SK-N-SH (cell line): ENCODE results near the gene TFR2. TPM values are rescaled to one million over a fixed set of nuclear protein-coding genes. Genes with fewer than 3 reads are reported as not detected.

ENCODE experiments used
- CTCF ChIA-PET: fragments of 300-600, 350-600 bp; formaldehyde crosslinking; extraction: SDS; loops from one replicate; lab custom pipeline; 2021; lab: Yijun Ruan, JAX
- POLR2A ChIA-PET: fragments of 350-600 bp; sonication (Branson Sonifier 250); formaldehyde crosslinking; extraction: SDS; loops from one replicate; lab custom pipeline; 2020; ENCODE audit warnings: antibody characterized with exemption, inconsistent platforms; lab: Yijun Ruan, JAX
- DNase-seq: peaks from one replicate; pipeline ENCODE4 v3.0.0; 2012
- H2AFZ ChIP-seq: fragments of 200-600 bp; sonication (generic); 2 replicates; pipeline ENCODE4 v1.8.1; 2016; ENCODE audit warnings: antibody characterized with exemption, mild to moderate bottlenecking, low read depth
- H3F3A ChIP-seq: fragments of 200-600 bp; sonication (generic); replicated peaks from 2 replicates; pipeline ENCODE3; 2016; ENCODE audit warnings: antibody characterized with exemption, mild to moderate bottlenecking; ENCODE audit not compliant: insufficient read depth
- H3K27ac ChIP-seq, 2 experiments: fragments of 200-500 bp in 1 of 2; fragments of 200-600 bp in 1 of 2; sonication (Bioruptor generic) in 1 of 2; sonication (generic), shearing (Covaris generic) in 1 of 2; 2 replicates each; pipeline versions ENCODE4 v1.5.1 to v1.6.1; 2014 to 2016; ENCODE audit warnings: low read depth in 2 of 2, inconsistent platforms in 1 of 2, low read length in 1 of 2, mild to moderate bottlenecking in 1 of 2, mixed read lengths in 1 of 2
- H3K27me3 ChIP-seq: fragments of 200-600 bp; sonication (generic), shearing (Covaris generic); 2 replicates; pipeline ENCODE4 v1.6.1; 2016; ENCODE audit warnings: mixed run types; ENCODE audit not compliant: insufficient read depth
- H3K36me3 ChIP-seq, 2 experiments: fragments of 200-500 bp in 1 of 2; fragments of 200-600 bp in 1 of 2; sonication (Bioruptor generic) in 1 of 2; sonication (generic) in 1 of 2; replicated peaks in 1 of 2; 2 replicates each; pipeline versions ENCODE3 to v1.5.1; 2014 to 2016; ENCODE audit warnings: low read length in 1 of 2, mild to moderate bottlenecking in 1 of 2; ENCODE audit not compliant: insufficient read depth in 2 of 2, control insufficient read depth in 1 of 2
- H3K4me1 ChIP-seq, 2 experiments: fragments of 200-500 bp in 1 of 2; fragments of 200-600 bp in 1 of 2; sonication (Bioruptor generic) in 1 of 2; sonication (generic), shearing (Covaris generic) in 1 of 2; 2 replicates each; pipeline versions ENCODE4 v1.5.1 to v1.6.1; 2014 to 2016; ENCODE audit warnings: low read depth in 1 of 2, low read length in 1 of 2, mixed run types in 1 of 2; ENCODE audit not compliant: insufficient read depth in 2 of 2, control insufficient read depth in 1 of 2
- H3K4me2 ChIP-seq: fragments of 200-600 bp; sonication (generic), shearing (Covaris generic); 2 replicates; pipeline ENCODE4 v1.6.1; 2017; ENCODE audit warnings: mixed run types
- H3K4me3 ChIP-seq, 2 experiments: fragments of 200-500 bp in 1 of 2; fragments of 200-600 bp in 1 of 2; sonication (Bioruptor generic) in 1 of 2; sonication (generic), shearing (Covaris generic) in 1 of 2; 2 replicates each; pipeline versions ENCODE4 v1.5.1 to v1.8.1; 2014 to 2016; ENCODE audit warnings: low read depth in 2 of 2, inconsistent platforms in 1 of 2, low read length in 1 of 2, mild to moderate bottlenecking in 1 of 2, mixed read lengths in 1 of 2, moderate library complexity in 1 of 2
- H3K79me2 ChIP-seq: fragments of 200-600 bp; sonication (generic); 2 replicates; pipeline ENCODE4 v1.8.1; 2017; ENCODE audit warnings: mild to moderate bottlenecking; ENCODE audit not compliant: insufficient read depth
- H3K9ac ChIP-seq: fragments of 200-600 bp; sonication (generic); 2 replicates; pipeline ENCODE4 v1.6.1; 2017; ENCODE audit warnings: mixed run types
- H3K9me2 ChIP-seq: fragments of 200-600 bp; sonication (generic); 2 replicates; pipeline ENCODE4 v1.6.1; 2017; ENCODE audit warnings: mixed run types
- H3K9me3 ChIP-seq: fragments of 200-600 bp; sonication (generic); 2 replicates; pipeline ENCODE4 v1.6.1; 2017; ENCODE audit warnings: mixed run types, mild to moderate bottlenecking, moderate library complexity
- H4K20me1 ChIP-seq: fragments of 200-600 bp; sonication (generic); 2 replicates; pipeline ENCODE4 v1.6.1; 2017; ENCODE audit warnings: mild to moderate bottlenecking, mixed run types; ENCODE audit not compliant: insufficient read depth
- CHD2 ChIP-seq: fragments of 150-350 bp; IDR thresholded peaks from 2 replicates; pipeline ENCODE4 v1.6.1; 2018; ENCODE audit warnings: low read length; ENCODE audit not compliant: partially characterized antibody
- ELF1 ChIP-seq: IDR thresholded peaks from 2 replicates; pipeline ENCODE4 v1.4.0; 2012
- EZH2phosphoT487 ChIP-seq: fragments of 200-600 bp; sonication (generic); IDR thresholded peaks from 2 replicates; pipeline ENCODE4 v1.6.1; 2017; ENCODE audit warnings: low read depth, mixed run types, mild to moderate bottlenecking, antibody characterized with exemption, moderate library complexity, borderline replicate concordance
- FOSL2 ChIP-seq: IDR thresholded peaks from 2 replicates; pipeline ENCODE4 v1.4.0; 2012; ENCODE audit warnings: low read depth, mild to moderate bottlenecking, moderate library complexity, borderline replicate concordance
- FOXJ3 ChIP-seq: sonication (generic); formaldehyde crosslinking; IDR thresholded peaks from 2 replicates; pipeline ENCODE4 v1.5.1; 2020; ENCODE audit warnings: mild to moderate bottlenecking, missing genetic modification reagents
- FOXM1 ChIP-seq: IDR thresholded peaks from 2 replicates; pipeline ENCODE4 v1.4.0; 2012; ENCODE audit warnings: low read depth, mild to moderate bottlenecking
- GABPA ChIP-seq: IDR thresholded peaks from 2 replicates; pipeline ENCODE4 v1.4.0; 2012; ENCODE audit warnings: low read depth, mild to moderate bottlenecking
- GATA2 ChIP-seq: sonication (generic); formaldehyde crosslinking; IDR thresholded peaks from 2 replicates; pipeline ENCODE4 v1.5.0; 2020; ENCODE audit warnings: mild to moderate bottlenecking, missing genetic modification reagents
- MAX ChIP-seq: IDR thresholded peaks from 2 replicates; pipeline ENCODE4 v1.4.0; 2012; ENCODE audit warnings: low read depth
- MEF2A ChIP-seq: IDR thresholded peaks from 2 replicates; pipeline ENCODE4 v1.4.0; 2012; ENCODE audit warnings: low read depth, borderline replicate concordance
- MXI1 ChIP-seq: IDR thresholded peaks from 2 replicates; pipeline ENCODE4 v1.6.1; 2012; ENCODE audit warnings: mild to moderate bottlenecking, low read depth, low read length, improper control_type of control experiment
- NFIC ChIP-seq: IDR thresholded peaks from 2 replicates; pipeline ENCODE4 v1.4.0; 2012; ENCODE audit warnings: borderline replicate concordance
- PBX3 ChIP-seq: IDR thresholded peaks from 2 replicates; pipeline ENCODE4; 2012
- POLR2AphosphoS5 ChIP-seq: IDR thresholded peaks from 2 replicates; pipeline ENCODE4 v1.6.1; 2012; ENCODE audit warnings: low read depth, low read length
- RCOR1 ChIP-seq: fragments of 150-350 bp; IDR thresholded peaks from 2 replicates; pipeline ENCODE4 v1.6.1; 2017; ENCODE audit warnings: antibody characterized with exemption, low read length
- REST ChIP-seq: IDR thresholded peaks from 2 replicates; pipeline ENCODE4 v1.6.1; 2012; ENCODE audit warnings: mild to moderate bottlenecking, low read depth, low read length, moderate library complexity
- SIN3A ChIP-seq: IDR thresholded peaks from 2 replicates; pipeline ENCODE4 v1.6.1; 2012; ENCODE audit warnings: low read depth, mild to moderate bottlenecking, low read length, moderate library complexity, borderline replicate concordance
- USF1 ChIP-seq: IDR thresholded peaks from 2 replicates; pipeline ENCODE4 v1.4.0; 2012; ENCODE audit warnings: low read depth, borderline replicate concordance
- YY1 ChIP-seq: IDR thresholded peaks from 2 replicates; pipeline ENCODE4 v1.4.0; 2012; ENCODE audit warnings: low read depth, mild to moderate bottlenecking
- WGBS: methylation state at CpG from one replicate; pipeline ENCODE4 v1.1.6; 2017; ENCODE audit warnings: low lambda C conversion rate; 5-methylcytosine and 5-hydroxymethylcytosine counted together
- polyA plus RNA-seq, 3 experiments: library from polyadenylated mRNA; depleted of rRNA; stranded (reverse); fragments of >200 nt; gene quantifications; 2 replicates each; pipeline ENCODE4 v1.2.3, GENCODE V29; 2012

Gene TFR2
- polyA plus RNA-seq, 1 of the 3 experiments (the other 2 are of a cell fraction): 0.30 TPM

- no peak for TF ChIP-seq REST
Measured at GRCh38 chr7:100626055-100626454, 15.3 kb downstream of the TFR2 start (continued).

- CTCF ChIA-PET: interaction anchor here (0.7 to 7.2 kb wide), 8 partner anchors 9 to 71 kb away, joined by 3 to 70 read pairs (median 4); partner anchors contain the start of gene MOSPD3
- H3K79me2 ChIP-seq: no peaks in the 10 kb centered on the region
- peaks cover 7% of the 10 kb centered on the region for H3F3A ChIP-seq
- H4K20me1 ChIP-seq: no peaks in the 10 kb centered on the region
- no peaks in the 10 kb centered on the region for H3K9me2 ChIP-seq
- POLR2A ChIA-PET: interaction anchor here (1.8 kb wide), 1 partner anchor 11 kb away, joined by 7 read pairs; the partner anchor contains the start of gene MOSPD3
- no peak overlapping the region for H3K4me3 ChIP-seq
- H3K27ac ChIP-seq: no peak overlapping the region
- TF ChIP-seq GABPA: no peak
- TF ChIP-seq POLR2AphosphoS5: no peak
- TF ChIP-seq NFIC: no peak
- TF ChIP-seq MEF2A: no peak
- no peak for TF ChIP-seq MAX
- no peak for TF ChIP-seq ELF1
- no peak for TF ChIP-seq YY1
- no peak for TF ChIP-seq SIN3A
- TF ChIP-seq FOXM1: no peak
- no peak for TF ChIP-seq CHD2
- TF ChIP-seq RCOR1: no peak
- TF ChIP-seq MXI1: no peak
- no peak for TF ChIP-seq FOXJ3 (CRISPR knock-in tag)
- no peak for TF ChIP-seq FOSL2
- TF ChIP-seq USF1: no peak
- TF ChIP-seq PBX3: no peak
- TF ChIP-seq GATA2 (CRISPR knock-in tag): no peak
- no peak for TF ChIP-seq EZH2phosphoT487
- H2AFZ ChIP-seq: no peak overlapping the region
- H3K4me1 ChIP-seq: peaks cover 0 to 10% of the 10 kb centered on the region in 2 experiments; a peak in 1 of 4 replicates
- no peak for DNase-seq
- no peak overlapping the region for H3K4me2 ChIP-seq
- WGBS: 84% methylated on average over 15 of the region's 15 CpGs
- no peak overlapping the region for H3K9ac ChIP-seq
- no peaks in the 10 kb centered on the region for H3K27me3 ChIP-seq
- no peaks in the 10 kb centered on the region for H3K9me3 ChIP-seq
- H3K36me3 ChIP-seq: no peaks in the 10 kb centered on the region
Measured at GRCh38 chr7:100623951-100624824, 17.2 kb downstream of the TFR2 start.
